GM19455 (cell line): ENCODE results near the gene CKAP4.

Experiments
- ATAC-seq: cut with Tn5 transposase; IDR thresholded peaks from one replicate; pipeline ENCODE4 v1.9.1; 2021; ENCODE audit not compliant: unreplicated experiment

CKAP4 gene

DNA sequence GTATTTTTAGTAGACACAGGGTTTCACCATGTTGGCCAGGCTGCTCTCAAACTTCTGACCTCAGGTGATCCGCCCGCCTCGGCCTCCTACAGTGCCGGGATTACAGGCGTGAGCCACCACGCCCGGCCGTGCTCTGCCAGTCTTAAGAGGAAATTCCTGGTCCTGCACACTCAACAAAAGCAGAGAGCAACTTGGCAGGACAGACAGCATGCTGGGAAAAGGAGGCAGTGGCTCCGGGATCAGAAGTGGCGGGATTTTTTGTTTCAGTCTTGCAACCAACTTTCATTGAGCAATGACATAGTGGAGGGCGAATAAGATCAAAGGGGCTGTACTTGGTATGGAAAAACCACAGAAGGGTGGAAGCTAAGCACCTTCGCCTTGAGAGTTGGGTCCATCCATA lies 2.1 kb downstream of the CKAP4 start:
- no peak for ATAC-seq

GRCh38 chr12:106243620-106244019 lies 4.2 kb downstream of the CKAP4 start:
- no peak for ATAC-seq

- ATAC-seq, result no peak
Observed at GRCh38 chr12:106240821-106241220, 7.0 kb downstream of the CKAP4 start.

- no peak for ATAC-seq
Observed at GRCh38 chr12:106239951-106240335, 7.9 kb downstream of the CKAP4 start.

DNA sequence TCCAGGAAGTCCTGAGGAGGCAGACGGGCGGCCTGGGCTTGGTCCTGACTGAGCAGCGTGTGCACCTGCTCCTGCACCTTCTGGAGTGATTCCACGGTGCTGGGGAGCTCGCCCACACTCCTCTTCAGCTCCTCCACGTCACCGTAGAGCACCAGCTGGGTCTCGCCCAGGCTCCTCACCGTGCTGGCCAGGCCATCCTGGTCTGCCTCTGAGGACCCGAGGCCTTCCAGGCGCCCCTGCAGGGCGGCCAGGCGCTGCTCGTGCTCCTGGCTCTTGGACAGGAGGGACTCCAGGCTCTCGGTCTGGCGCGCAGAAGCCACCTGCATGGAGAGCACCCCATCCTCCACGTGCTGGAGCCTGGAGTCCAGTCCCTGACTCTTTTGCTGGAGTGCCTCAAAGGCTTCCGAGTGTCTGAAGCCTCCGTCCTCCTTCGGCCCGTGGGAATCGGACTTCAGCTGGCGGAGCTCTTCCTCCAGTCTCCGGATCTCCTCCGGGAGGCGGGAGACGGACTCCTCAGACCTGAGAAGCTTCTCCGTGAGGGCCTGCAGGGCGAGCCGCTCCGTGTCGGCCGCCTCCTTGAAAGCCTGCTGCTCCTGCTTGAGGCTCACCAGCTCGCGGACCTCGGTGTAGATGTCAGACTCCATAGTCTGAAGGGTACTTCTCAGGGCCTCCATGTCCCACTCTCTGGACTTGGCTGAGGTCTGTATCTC lies 8.4 kb downstream of the CKAP4 start:
- no peak for ATAC-seq

GRCh38 chr12:106238146-106238545 lies 9.7 kb downstream of the CKAP4 start:
- ATAC-seq, result no peak

- ATAC-seq, result no peak
Observed at GRCh38 chr12:106235770-106236169, 12.1 kb downstream of the CKAP4 start.

DNA sequence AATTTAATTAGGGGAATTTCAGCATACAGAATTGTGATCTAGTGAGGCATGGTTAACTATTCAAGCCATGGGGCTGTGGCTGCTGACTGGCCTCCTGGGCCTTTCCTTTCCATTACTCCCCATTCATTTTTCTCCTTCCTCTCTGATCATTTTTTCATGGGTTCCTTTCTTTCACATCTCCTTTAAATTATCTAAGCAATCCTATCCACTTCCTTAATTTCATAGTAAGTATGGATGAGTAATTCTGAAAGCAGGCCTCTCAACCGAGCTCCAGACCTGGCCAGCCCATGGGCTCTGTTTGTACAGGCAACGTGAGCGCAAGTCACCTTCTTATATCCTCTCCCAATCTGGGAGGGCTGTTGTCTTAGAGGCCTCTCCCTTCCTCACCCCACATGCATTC lies 13.4 kb downstream of the CKAP4 start:
- ATAC-seq, result no peak

- ATAC-seq, result no peak
Observed at GRCh38 chr12:106233011-106233410, 14.8 kb downstream of the CKAP4 start.

DNA sequence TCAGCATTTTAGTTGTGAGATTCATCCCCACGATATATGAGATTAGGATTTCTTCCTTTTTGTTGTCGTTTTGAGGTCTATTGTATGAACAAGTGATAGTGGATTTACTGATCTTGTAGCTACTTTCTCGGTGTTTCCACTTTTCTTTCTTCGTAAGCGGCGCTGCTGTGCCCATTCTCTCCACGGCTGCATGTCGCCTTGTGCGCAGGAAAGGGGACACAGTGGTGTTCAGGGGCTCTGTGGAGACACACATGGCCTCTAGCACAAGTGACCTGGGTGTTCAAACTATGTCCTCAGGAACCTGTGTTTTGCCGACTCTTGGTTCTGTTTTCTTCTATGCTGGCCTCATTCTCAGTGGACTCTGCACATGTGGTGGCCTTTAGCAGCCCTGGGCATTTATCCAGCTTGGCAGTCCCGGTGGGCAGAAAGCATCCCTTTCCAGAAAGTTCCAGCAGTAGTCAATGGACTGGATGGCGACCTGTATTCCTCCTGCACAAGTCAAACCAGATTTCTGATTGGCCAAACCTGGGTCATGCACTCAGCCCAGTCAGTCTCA lies 18.7 kb downstream of the CKAP4 start:
- no peak for ATAC-seq

- ATAC-seq, result no peak
Observed at GRCh38 chr12:106228320-106228710, 19.5 kb downstream of the CKAP4 start.

DNA sequence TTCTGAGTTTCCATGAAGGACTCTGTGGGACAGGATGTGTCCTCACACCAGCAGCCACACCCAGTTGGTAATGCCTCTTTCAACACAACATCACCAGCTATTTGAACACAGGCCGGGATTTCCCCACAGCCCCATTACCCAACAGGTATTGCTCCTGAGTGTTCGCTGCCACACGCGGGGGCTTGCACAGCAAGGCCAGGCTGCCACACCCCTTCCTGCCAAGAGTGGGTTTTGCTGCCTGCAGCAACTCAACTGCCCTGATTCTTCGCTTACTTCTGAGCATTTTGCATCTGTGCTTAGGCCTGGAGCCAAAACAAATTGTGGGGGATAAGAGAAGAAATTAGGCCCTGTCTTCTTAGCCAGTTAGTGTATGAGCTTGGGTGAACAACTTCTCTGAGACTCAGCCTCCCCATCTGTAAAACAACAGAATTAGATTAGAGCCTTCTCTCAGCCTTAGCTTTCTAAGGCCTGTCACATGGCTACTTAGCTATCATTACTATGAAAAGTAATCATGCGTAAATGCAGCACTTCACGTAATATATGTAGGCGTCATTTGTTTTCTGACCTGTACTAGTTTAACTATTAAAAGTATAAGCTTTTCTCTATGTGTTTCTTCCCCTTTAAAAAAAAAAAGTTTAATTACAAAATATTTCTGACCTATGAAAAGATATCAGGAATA lies 20.0 kb downstream of the CKAP4 start:
- ATAC-seq, result no peak

DNA sequence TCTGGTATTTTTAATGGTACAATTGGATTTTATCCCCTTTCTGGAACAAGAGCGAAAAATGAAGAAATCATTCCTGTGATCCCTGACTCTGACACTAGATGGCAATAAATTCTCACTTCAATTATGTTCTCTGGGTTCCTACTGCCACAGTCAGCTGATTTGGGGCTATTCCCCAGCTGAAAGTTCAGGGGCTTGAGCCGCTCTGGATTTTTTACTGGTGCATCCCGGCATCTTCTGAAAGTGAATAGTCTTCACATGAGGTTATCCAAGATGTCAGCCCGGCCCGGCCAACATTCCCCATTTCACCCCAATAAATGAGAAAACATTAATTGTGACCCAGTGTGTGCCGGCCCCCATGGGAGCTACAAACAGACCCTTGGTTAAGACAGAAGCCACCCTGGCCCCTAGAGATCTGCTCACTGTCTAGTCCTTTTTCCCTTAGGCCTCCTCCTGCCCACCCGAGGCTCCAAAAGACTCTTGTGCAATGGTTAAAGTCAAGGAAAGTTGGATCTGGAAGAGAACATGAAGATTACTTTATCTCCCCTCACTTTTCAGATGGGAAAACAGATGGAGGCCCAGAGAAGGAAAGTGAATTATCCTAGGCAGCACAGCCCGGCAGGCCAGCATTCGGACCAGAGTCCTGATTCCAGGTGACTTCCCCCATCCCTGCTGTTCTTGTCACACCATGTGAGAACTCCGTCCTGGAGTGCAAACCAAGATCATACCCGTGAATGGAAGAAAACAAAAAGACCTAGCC lies 20.8 kb downstream of the CKAP4 start:
- ATAC-seq, result no peak

- no peak for ATAC-seq
Observed at GRCh38 chr12:106224355-106224706, 23.5 kb downstream of the CKAP4 start.

- ATAC-seq, result peak; percentile 70
Observed at GRCh38 chr12:106223485-106224354, 24.1 kb downstream of the CKAP4 start.

DNA sequence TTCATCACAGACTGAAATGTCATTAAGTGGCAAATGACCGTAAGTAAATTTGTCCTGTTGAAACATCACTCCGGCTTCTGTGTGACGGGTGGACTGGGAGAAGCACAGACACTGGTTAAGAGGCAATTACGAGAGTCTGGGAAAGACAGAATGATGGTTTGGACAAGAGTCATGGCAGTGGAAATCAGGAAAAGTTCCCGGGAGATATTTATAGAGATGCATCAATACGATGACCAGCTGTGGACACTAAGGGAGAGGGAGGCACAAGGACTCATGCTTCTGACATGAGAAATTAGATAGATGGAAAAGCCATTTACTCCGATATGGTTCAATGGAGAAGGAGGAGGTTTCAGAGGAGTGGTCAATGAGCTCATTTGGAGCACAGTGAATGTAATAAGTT lies 27.3 kb downstream of the CKAP4 start:
- ATAC-seq, result no peak

DNA sequence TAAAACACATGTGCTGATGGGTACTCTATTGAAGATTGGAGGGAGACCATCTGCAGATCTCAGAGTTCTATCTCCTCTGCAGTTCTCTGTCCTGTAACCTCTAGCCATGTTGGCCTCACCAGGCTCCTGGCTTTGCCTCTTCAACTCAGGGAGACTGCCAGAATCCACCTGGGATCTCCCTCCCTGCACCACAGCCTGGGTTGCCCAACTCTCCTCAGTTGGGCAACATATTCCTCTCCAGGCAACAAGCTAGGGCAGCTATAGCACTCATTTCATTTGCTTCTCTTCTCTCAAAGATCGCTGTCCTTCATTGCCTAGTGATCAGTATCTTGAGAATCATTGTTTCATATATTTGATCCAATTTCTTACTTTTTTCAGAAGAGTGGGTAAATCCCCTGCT lies 28.8 kb downstream of the CKAP4 start:
- no peak for ATAC-seq

DNA sequence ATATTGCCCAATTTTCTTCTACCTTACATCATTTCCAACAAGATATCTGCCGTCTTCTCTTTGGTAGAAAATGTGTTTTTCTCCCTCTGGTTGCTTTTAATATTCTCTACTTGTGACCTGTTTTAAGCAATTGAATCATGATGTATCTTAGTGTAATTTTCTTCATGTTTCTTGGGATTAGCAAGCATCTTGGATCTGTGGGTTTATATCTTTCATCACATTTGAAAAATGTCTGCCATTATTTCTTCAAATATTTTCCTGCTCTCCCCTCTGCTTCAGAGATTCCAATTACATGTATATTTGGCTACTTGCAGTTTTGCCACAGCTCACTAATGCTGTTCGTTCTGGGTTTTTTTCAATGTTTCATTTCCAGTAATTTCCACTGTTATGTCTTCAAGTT lies 30.1 kb downstream of the CKAP4 start:
- ATAC-seq, result no peak

DNA sequence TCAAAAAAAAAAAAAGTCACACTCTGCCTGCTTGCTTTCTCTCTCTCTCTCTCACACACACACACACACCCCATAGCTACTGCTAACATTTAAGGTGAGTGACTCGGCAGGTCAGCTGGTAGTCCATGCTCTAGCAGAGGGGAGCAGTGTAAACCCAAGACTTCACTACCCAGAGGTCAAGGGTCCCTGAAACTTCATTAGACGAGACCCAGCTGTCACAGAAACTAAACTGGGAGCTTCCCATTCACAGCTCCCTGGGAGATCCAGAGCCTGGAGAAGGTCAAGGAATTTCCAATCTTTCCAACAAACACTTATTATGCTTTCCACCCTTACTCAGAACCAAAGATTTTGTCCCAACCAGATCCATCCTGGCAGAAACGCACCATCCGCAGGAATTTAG lies 33.2 kb downstream of the CKAP4 start:
- no peak for ATAC-seq

- no peak for ATAC-seq
Observed at GRCh38 chr12:106213662-106214061, 34.2 kb downstream of the CKAP4 start.

DNA sequence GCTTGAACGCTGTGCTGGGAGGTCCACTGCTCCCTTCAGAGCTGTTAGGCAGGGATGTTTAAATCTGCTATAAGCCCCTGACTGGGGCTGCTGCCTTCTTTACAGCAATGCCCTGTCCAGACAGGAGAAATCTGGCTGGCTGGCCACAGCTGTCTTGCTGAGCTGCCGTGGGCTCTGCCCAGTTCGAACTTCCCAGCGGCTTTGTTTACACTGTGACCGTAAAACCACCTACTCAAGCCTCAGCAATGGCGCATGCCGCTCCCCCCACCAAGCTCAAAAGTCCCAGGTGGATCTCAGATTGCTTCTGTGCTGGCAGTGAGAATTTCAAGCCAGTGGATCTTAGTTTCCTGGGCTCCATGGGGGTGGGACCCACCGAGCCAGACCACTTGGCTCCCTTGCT lies 35.8 kb downstream of the CKAP4 start:
- ATAC-seq, result no peak
